HG03097 (cell line): ENCODE results near the gene SMIM1.
A peak's percentile ranks its signal among the peaks of the same experiment; 100 is the strongest.
"Not testable (repeated sequence)": the region's sequence is repeated elsewhere in the genome, so short reads cannot be mapped to it uniquely, and the experiment has no call there.

Source experiments
- ATAC-seq: cut with Tn5 transposase; IDR thresholded peaks from one replicate; pipeline ENCODE4 v1.9.1; 2021; ENCODE audit not compliant: unreplicated experiment, low FRiP score

The SMIM1 gene

GRCh38 chr1:3789421-3790300, 17.1 kb downstream of the SMIM1 start:
- ATAC-seq, result no peak

- ATAC-seq, result no peak
These were observed 18.0 kb downstream of the SMIM1 start for GRCh38 chr1:3790500-3790923.

DNA sequence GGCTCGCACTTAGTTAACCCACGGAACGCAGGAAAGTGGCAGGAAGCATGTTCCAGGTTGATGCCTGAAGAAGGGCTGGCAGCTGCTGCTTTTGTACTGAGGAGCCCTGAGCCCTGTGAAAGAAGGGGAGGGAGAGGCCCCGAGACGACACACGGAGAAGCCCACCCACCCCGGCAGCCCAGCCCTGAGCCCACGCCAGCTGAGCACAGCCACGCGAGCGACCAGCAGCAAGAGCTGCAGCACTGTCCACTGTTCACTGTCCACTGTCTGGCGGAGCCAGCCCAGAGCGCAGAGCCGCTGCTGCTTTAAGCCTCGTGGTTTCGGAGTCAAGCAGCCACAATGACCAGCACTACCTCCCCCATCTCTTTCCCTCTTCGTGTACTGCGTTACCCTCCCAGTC, 18.4 kb downstream of the SMIM1 start:
- no peak for ATAC-seq

DNA sequence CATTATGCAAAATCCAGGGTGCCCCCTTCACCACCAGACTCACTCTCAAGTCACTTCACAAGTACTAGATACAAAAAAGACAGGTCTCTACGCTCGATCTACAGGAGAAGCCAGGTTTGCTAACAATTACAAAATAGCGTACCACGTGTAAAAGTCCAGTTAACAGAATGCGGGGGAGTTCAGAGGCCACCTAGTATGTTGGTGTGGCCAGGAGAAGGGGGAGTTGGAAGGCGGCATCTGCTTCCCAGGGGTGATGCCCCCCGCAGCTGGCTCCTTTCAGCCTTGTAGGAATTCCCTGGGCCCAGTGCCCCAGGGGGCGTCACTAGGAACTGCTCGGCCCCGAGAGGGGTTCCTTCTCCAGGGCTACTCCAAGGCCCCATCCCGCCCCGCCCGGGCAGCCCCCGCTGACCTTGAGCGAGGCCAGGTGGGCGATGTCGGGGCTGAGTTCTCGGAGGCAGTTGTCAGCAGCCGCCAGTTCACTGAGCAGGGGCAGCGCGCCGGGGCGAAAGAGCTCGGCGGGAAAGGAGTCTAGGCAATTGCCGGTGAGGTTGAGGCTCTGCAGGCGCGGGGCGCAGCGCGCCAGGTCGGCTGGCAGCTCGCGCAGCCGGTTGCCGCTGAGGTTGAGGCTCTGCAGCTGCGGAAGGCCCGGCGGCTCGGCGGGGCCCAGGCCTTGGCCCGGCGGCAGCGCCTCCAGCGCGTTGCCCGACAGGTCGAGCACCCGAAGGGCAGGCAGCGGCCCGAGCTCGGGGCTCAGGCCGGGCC, 23.1 kb downstream of the SMIM1 start:
- ATAC-seq, result peak; percentile 15

DNA sequence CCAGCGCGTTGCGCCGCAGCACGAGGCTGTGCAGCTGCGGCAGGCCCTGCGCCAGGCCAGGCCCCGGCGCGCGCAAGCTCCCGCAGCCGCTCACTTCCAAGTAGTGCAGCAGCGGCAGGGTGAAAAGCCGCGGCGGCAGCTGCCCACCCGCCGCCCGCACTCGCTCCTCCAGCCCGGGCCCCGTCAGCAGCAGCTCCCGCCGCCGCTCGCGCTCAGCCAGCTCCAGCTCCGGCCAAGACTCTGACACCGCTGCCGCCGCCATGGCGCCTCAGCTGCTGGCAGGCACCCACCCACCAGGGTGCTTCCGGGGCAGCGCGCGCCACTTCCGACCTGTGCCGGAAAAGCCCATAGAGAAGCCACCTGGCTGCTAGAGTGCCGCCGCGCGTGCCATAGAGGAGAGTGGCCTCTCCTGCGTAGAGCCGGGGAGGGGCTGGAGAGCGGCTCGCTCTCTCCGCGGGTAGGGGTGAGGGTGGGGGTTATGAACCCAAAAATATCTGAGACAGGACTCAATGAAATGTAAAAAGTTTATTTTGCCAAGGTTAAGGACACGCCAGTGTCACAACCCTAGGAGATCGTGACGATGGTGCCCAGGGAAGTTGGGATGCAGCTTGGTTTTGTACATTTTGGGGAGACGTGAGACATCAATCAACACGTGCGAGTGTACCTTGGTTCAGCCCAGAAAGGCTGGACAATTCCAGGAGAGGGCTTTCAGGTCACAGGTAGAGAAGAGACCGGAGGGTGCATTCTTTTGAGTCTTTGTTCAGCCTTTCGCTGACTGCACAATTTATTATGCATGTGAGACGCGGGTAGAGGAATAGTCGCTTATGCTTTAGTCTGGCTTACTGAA, 23.9 kb downstream of the SMIM1 start, which contains the start of gene LRRC47:
Gene LRRC47, minus strand, starts transcription at position 284 of the 847 bp plus-strand sequence. Its CDS starts 22 bp downstream, at position 262.
- peak; percentile 93 for ATAC-seq

DNA sequence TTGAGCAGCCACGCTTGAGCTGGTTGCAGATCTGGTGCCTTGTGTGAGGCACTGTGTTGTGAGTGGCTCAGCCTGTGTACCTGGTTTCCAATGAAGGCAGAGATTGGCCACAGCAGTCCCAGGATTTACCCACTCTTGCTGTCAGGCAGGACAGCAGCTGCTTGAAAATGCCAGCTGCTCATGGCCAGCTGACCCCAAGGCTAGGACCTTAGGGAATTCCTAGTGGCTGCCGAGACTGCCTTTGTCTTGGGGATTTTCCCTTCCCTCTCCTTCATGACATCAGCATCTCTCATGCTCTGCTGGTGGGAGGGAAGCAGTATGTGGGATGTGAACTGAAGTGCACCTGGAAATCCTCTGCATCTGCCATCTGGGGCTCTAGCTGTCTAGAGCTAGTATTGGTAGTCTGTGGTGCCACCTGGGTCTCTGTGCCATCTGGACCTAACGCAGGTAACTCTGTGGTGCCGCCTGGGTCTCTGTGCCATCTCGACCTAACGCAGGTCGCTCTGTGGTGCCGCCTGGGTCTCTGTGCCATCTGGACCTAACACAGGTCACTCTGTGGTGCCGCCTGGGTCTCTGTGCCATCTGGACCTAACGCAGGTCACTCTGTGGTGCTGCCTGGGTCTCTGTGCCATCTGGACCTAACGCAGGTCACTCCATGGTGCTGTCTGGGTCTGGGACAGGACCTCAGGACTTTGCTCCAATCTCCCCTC, 27.6 kb downstream of the SMIM1 start:
- no peak for ATAC-seq

- ATAC-seq, result not testable (repeated sequence)
These were observed 28.2 kb downstream of the SMIM1 start for GRCh38 chr1:3800795-3801194.

- no peak for ATAC-seq
These were observed 31.5 kb downstream of the SMIM1 start for GRCh38 chr1:3803905-3804626.

DNA sequence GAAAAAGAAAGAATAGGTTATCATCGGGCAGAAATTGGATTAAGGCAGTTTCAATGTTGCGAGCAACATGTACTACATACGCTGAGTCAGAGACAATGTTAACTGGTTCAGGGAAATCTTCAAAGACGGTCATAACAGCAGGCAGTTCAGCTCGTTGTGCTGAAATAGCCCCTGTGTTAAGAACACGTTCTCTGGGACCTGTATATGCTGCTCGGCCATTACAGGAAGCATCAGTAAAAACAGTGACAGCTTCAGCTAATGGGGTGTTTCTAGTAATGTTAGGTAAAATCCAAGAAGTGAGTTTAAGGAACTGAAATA, 32.0 kb downstream of the SMIM1 start:
- not testable (repeated sequence) for ATAC-seq

- no peak for ATAC-seq
These were observed 32.5 kb downstream of the SMIM1 start for GRCh38 chr1:3805038-3805437.

DNA sequence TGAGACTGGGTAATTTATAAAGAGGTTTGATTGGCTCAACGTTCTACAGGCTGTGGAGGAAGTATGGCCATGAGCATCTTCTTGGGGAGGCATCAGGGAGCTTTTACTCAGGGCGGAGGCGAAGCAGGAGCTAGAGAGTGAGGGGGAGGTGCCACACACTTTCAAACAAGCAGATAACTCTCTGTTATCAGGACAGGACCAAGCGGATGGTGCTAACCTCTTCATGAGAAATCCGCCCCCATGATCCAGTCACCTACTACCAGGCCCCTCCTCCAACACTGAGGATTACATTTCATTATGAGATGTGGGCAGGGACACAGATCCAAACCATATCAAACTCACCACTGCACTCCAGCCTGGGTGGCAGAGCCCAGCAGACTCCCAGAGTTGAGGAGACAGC, 35.2 kb downstream of the SMIM1 start:
- ATAC-seq, result no peak

DNA sequence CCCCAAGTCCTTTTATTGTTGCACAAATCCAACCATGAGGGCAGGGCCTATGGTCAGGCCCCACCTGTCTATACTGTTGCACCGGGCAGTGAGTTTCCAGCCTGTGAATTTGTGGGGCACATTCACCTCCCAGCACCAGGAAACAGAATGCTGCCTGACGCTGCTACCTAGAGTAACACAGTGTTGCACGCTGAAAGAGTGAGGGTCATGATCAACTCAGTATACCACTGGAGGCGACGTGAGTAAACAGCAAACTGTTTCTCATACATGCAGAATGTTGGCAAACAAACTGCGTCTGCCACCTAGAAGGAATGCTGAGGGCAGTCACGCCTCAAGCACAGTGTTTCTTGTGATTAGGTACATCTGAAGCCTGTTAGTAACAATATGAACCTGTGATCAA, 37.1 kb downstream of the SMIM1 start:
- ATAC-seq, result no peak

GRCh38 chr1:3810149-3810761, 37.7 kb downstream of the SMIM1 start:
- ATAC-seq, result not testable (repeated sequence)

DNA sequence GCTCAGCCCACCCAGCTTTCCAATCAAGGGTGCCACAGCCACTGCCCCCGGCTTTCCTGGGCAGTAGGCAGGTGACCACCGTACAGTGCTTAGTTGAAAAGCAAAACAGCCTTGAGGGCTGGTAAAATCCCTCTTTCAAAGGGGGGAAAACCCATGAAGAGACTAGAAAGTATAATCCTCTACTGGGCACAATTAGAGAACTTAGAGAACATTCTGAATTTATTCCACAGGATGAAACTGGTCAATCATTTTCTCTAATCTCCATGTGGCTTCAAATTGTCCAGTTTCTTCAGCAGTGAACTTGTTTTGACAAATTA, 39.0 kb downstream of the SMIM1 start:
- no peak for ATAC-seq

GRCh38 chr1:3814065-3814464, 41.5 kb downstream of the SMIM1 start:
- no peak for ATAC-seq

GRCh38 chr1:3814771-3815561, 42.4 kb downstream of the SMIM1 start:
- no peak for ATAC-seq

- ATAC-seq, result no peak
These were observed 44.0 kb downstream of the SMIM1 start for GRCh38 chr1:3816331-3817137.
